Right ventricle myocardium superior (tissue), 1 donor: ENCODE results near the gene CENPP. TPM values are rescaled to one million over a fixed set of nuclear protein-coding genes. Genes with fewer than 3 reads are reported as not detected.
"Not testable (repeated sequence)": the region's sequence is repeated elsewhere in the genome, so short reads cannot be mapped to it uniquely, and the experiment has no call there.

Experiments used
- ATAC-seq: fragments of 200-7000 bp; cut with Tn5 transposase; one replicate; pipeline ENCODE4 v1.9.1; 2020; ENCODE audit warnings: mild to moderate bottlenecking; ENCODE audit not compliant: poor library complexity
- DNase-seq: peaks from one replicate; pipeline ENCODE4 v3.0.0-alpha.2; 2020
- intact Hi-C: fragments of 100-400 bp; cut with DNase I; formaldehyde crosslinking; loops from one replicate; pipeline ENCODE4 v1.11.2; 2022
- total RNA-seq: library from RNA; stranded (reverse); fragmentation: NEBNext Ultra II Directional; extraction: Animal tissue kit (Norgen Biotek cat#: 25700); gene quantifications from one replicate; pipeline ENCODE4 v1.2.1, GENCODE V29; 2021
- donor health status: DM: no; HTN: yes; CAD: no; lungs with severe emphysema.

The CENPP gene
- total RNA-seq, 1 donor from 2014 or later: 3.0 TPM

- DNase-seq (no peak), ATAC-seq (no peak)
- intact Hi-C loops: loop anchor here (10.0 kb wide), 1 partner anchor 61 kb away; no protein-coding TSS in a partner anchor
Observed at GRCh38 chr9:92405818-92406217, 80.1 kb downstream of the CENPP start.

- peak; percentile 82 for ATAC-seq
- no peak for DNase-seq
- intact Hi-C loops: loop anchor here (10.0 kb wide), 1 partner anchor 62 kb away; no protein-coding TSS in a partner anchor
Observed at GRCh38 chr9:92406477-92406876, 80.7 kb downstream of the CENPP start.

GRCh38 chr9:92407818-92408217, 82.1 kb downstream of the CENPP start:
- intact Hi-C loops: loop anchor here (10.0 kb wide), 1 partner anchor 63 kb away; no protein-coding TSS in a partner anchor
- DNase-seq (no peak), ATAC-seq (no peak)

GRCh38 chr9:92408747-92409478, 83.2 kb downstream of the CENPP start:
- intact Hi-C loops: loop anchor here (10.0 kb wide), 1 partner anchor 64 kb away; no protein-coding TSS in a partner anchor
- no peak for DNase-seq
- ATAC-seq: no peak

GRCh38 chr9:92411157-92411556, 85.4 kb downstream of the CENPP start:
- DNase-seq, ATAC-seq, intact Hi-C loops: not testable (repeated sequence)

- no peak for ATAC-seq
- DNase-seq: no peak
Observed at GRCh38 chr9:92414566-92414965, 88.8 kb downstream of the CENPP start.

GRCh38 chr9:92422611-92423338, 97.0 kb downstream of the CENPP start:
- intact Hi-C loops: no loop called here
- no peak for ATAC-seq
- DNase-seq: no peak

More at GRCh38 chr9:92414566-92414965, 88.8 kb downstream of the CENPP start:
- intact Hi-C loops: no loop called here

GRCh38 chr9:92423612-92424011, 97.9 kb downstream of the CENPP start:
- no peak for ATAC-seq
- no peak for DNase-seq
- intact Hi-C loops: no loop called here

- DNase-seq (no peak), ATAC-seq (peak; percentile 70)
- intact Hi-C loops: no loop called here
Observed at GRCh38 chr9:92424340-92424739, 98.6 kb downstream of the CENPP start, which contains the start of gene OMD. Gene OMD, minus strand, starts transcription at chr9:92424471. Its CDS starts 6,913 bp downstream, at chr9:92417558.

- no peak for DNase-seq
- intact Hi-C loops: no loop called here
- ATAC-seq: no peak
Observed at GRCh38 chr9:92425474-92425873, 99.7 kb downstream of the CENPP start.

- ATAC-seq: no peak
- intact Hi-C loops: no loop called here
Observed at GRCh38 chr9:92426501-92427145, 100.9 kb downstream of the CENPP start.

GRCh38 chr9:92429836-92430235, 104.1 kb downstream of the CENPP start:
- ATAC-seq (no peak), DNase-seq (no peak)
- intact Hi-C loops: loop anchor here (10.0 kb wide), 2 partner anchors 85 to 295 kb away; no protein-coding TSS in a partner anchor

More at GRCh38 chr9:92426501-92427145, 100.9 kb downstream of the CENPP start:
- no peak for DNase-seq

GRCh38 chr9:92432350-92432749, 106.6 kb downstream of the CENPP start:
- ATAC-seq: no peak
- no peak for DNase-seq
- intact Hi-C loops: loop anchor here (10.0 kb wide), 2 partner anchors 88 to 298 kb away; no protein-coding TSS in a partner anchor

- intact Hi-C loops: loop anchor here (10.0 kb wide), 2 partner anchors 88 to 298 kb away; no protein-coding TSS in a partner anchor
- ATAC-seq (no peak), DNase-seq (no peak)
Observed at GRCh38 chr9:92432972-92433548, 107.3 kb downstream of the CENPP start.

GRCh38 chr9:92435263-92435662, 109.5 kb downstream of the CENPP start:
- ATAC-seq: no peak
- intact Hi-C loops: loop anchor here (10.0 kb wide), 2 partner anchors 90 to 300 kb away; no protein-coding TSS in a partner anchor
- DNase-seq: no peak

- ATAC-seq (no peak), DNase-seq (no peak)
- intact Hi-C loops: loop anchor here (10.0 kb wide), 2 partner anchors 94 to 304 kb away; no protein-coding TSS in a partner anchor
Observed at GRCh38 chr9:92438900-92439526, 113.3 kb downstream of the CENPP start.

GRCh38 chr9:92439921-92440750, 114.4 kb downstream of the CENPP start:
- DNase-seq (no peak), ATAC-seq (no peak)
- intact Hi-C loops: loop anchor here (10.0 kb wide), 2 partner anchors 95 to 305 kb away; no protein-coding TSS in a partner anchor
